Naive thymus-derived CD4-positive, alpha-beta T cell (primary cell): ENCODE results near the gene SHC2. TPM values are rescaled to one million over a fixed set of nuclear protein-coding genes. Genes with fewer than 3 reads are reported as not detected.
"Not testable (repeated sequence)": the region's sequence is repeated elsewhere in the genome, so short reads cannot be mapped to it uniquely, and the experiment has no call there.

Experiments used
- ATAC-seq: fragments of 150-1000 bp; cut with Tn5 transposase; 2 replicates; pipeline ENCODE4 v1.10.0; 2021; ENCODE audit warnings: mild to moderate bottlenecking, moderate library complexity
- CTCF ChIA-PET: fragments of 350-600 bp; sonication (Branson Sonifier 250); formaldehyde crosslinking; loops from one replicate; lab custom pipeline; 2021; ENCODE audit warnings: antibody characterized with exemption; lab: Charles Lee
- POLR2A ChIA-PET: fragments of 350-600 bp; sonication (Branson Sonifier 250); formaldehyde crosslinking; loops from one replicate; lab custom pipeline; 2021; ENCODE audit warnings: antibody characterized with exemption, inconsistent platforms; lab: Charles Lee
- DNase-seq, 9 donors: peaks; one replicate each; pipeline versions ENCODE4 v3.0.0 to v3.0.0-alpha.2; 2020 to 2022; ENCODE audit warnings: mixed read lengths in 1 of 9
- H3K27ac ChIP-seq: one replicate; pipeline ENCODE4 v1.7.0; 2013; ENCODE audit warnings: mild to moderate bottlenecking, low read depth, low read length, moderate library complexity
- H3K27me3 ChIP-seq, 2 donors: one replicate each; pipeline ENCODE4 v1.7.0; 2013; ENCODE audit warnings: low read length in 2 of 2, mild to moderate bottlenecking in 2 of 2, moderate library complexity in 2 of 2; ENCODE audit not compliant: control insufficient read depth in 2 of 2, insufficient read depth in 2 of 2
- H3K36me3 ChIP-seq, 3 experiments: 1 replicate in 2 of 3; 2 replicates in 1 of 3; pipeline ENCODE4 v1.7.0; 2013; ENCODE audit warnings: low read length in 3 of 3, mild to moderate bottlenecking in 3 of 3, moderate library complexity in 1 of 3; ENCODE audit not compliant: insufficient read depth in 3 of 3, control insufficient read depth in 2 of 3
- H3K4me1 ChIP-seq, 2 donors: one replicate each; pipeline ENCODE4 v1.7.0; 2013; ENCODE audit warnings: low read length in 2 of 2, mild to moderate bottlenecking in 2 of 2, moderate library complexity in 1 of 2; ENCODE audit not compliant: control insufficient read depth in 2 of 2, insufficient read depth in 2 of 2
- H3K4me3 ChIP-seq: 2 replicates; pipeline ENCODE4 v1.7.0; 2013; ENCODE audit warnings: mild to moderate bottlenecking, low read length
- H3K9me3 ChIP-seq, 3 experiments: 1 replicate in 2 of 3; 2 replicates in 1 of 3; pipeline ENCODE4 v1.7.0; 2013; ENCODE audit warnings: low read length in 3 of 3; ENCODE audit not compliant: control insufficient read depth in 2 of 3
- H3K27ac Mint-ChIP-seq, 9 donors: one replicate each; pipeline ENCODE4 v1.8.0; 2020 to 2022; ENCODE audit warnings: mixed read lengths in 9 of 9, mild to moderate bottlenecking in 8 of 9, moderate library complexity in 5 of 9, inconsistent platforms in 2 of 9
- H3K27me3 Mint-ChIP-seq, 5 donors: one replicate each; pipeline ENCODE4 v1.8.0; 2021 to 2022; ENCODE audit warnings: mixed read lengths in 5 of 5, mild to moderate bottlenecking in 1 of 5
- H3K36me3 Mint-ChIP-seq, 5 donors: one replicate each; pipeline ENCODE4 v1.8.0; 2020 to 2022; ENCODE audit warnings: mixed read lengths in 5 of 5, mild to moderate bottlenecking in 3 of 5, inconsistent platforms in 1 of 5
- H3K4me1 Mint-ChIP-seq, 7 donors: one replicate each; pipeline ENCODE4 v1.8.0; 2020 to 2022; ENCODE audit warnings: mixed read lengths in 7 of 7, mild to moderate bottlenecking in 3 of 7, inconsistent platforms in 1 of 7
- H3K4me3 Mint-ChIP-seq, 10 donors: one replicate each; pipeline ENCODE4 v1.8.0; 2020 to 2022; ENCODE audit warnings: mild to moderate bottlenecking in 10 of 10, mixed read lengths in 10 of 10, moderate library complexity in 6 of 10, inconsistent platforms in 2 of 10
- H3K9me3 Mint-ChIP-seq, 11 donors: one replicate each; pipeline ENCODE4 v1.8.0; 2020 to 2022; ENCODE audit warnings: mixed read lengths in 11 of 11, mild to moderate bottlenecking in 4 of 11, inconsistent platforms in 1 of 11, moderate library complexity in 1 of 11
- intact Hi-C, 2 donors: fragments of 100-400 bp; cut with micrococcal nuclease; formaldehyde crosslinking; loops; one replicate each; pipeline ENCODE4 v1.15.1; 2023
- polyA plus RNA-seq, 2 donors: library from polyadenylated mRNA; unstranded; fragments of 300-500 nt; fragmentation: Illumina TruSeq; gene quantifications; one replicate each; pipeline ENCODE4 v1.2.3, GENCODE V29; 2021
- total RNA-seq, 6 experiments: library from RNA in 5 of 6; stranded (reverse) in 5 of 6; gene quantifications; 1 replicate in 5 of 6; 2 replicates in 1 of 6; pipeline ENCODE4 v1.2.3 and lab custom pipeline; 2021 to 2026

The SHC2 gene
- total and polyA plus RNA-seq, 7 experiments from 2014 or later = 0.82 to 2.3 (median 2.1) TPM; not detected in 4

- intact Hi-C loops = no loop called here
- POLR2A ChIA-PET = no interaction called here
- CTCF ChIA-PET = no interaction called here
- Mint-ChIP-seq H3K4me3 (peak overlapping the region in 1 of 10 donors; percentile 12), H3K27ac (peak overlapping the region in 2 of 9 donors; percentile 2 to 73), H3K9me3 (peaks cover 0 to 4% (median 0%) of the 10 kb centered on the region in 11 donors), H3K27me3 (peaks cover 41 to 59% (median 46%) of the 10 kb centered on the region in 5 donors), H3K4me1 (peaks cover 5 to 11% (median 9%) of the 10 kb centered on the region in 7 donors), H3K36me3 (peaks cover 0 to 3% (median 0%) of the 10 kb centered on the region in 5 donors)
- Histone ChIP-seq H3K27me3 (peaks cover 0 to 3% of the 10 kb centered on the region in 2 donors), H3K27ac (no peak overlapping the region), H3K36me3 (no peaks in the 10 kb centered on the region), H3K4me3 (no peak overlapping the region), H3K9me3 (no peaks in the 10 kb centered on the region), H3K4me1 (no peaks in the 10 kb centered on the region)
- DNase-seq = no peak
- no peak for ATAC-seq
These were observed 77.8 kb downstream of the SHC2 start for GRCh38 chr19:383040-383439.

GRCh38 chr19:382578-382977 lies 78.3 kb downstream of the SHC2 start:
- H3K4me1 ChIP-seq, CTCF ChIA-PET, H3K36me3 Mint-ChIP-seq, H3K27me3 ChIP-seq, POLR2A ChIA-PET, H3K36me3 ChIP-seq, ATAC-seq, H3K4me3 ChIP-seq, intact Hi-C loops, H3K9me3 Mint-ChIP-seq, H3K27ac ChIP-seq, H3K9me3 ChIP-seq: not testable (repeated sequence)
- H3K4me1 Mint-ChIP-seq = peaks cover 5 to 14% (median 9%) of the 10 kb centered on the region in 7 donors
- peak in 2 of 9 donors; percentile 12 to 38 for DNase-seq
- H3K4me3 Mint-ChIP-seq = peak overlapping the region in 3 of 10 donors; percentile 37 to 63 (median 45)
- H3K27ac Mint-ChIP-seq = peak overlapping the region in 2 of 9 donors; percentile 2 to 73
- peaks cover 38 to 61% (median 50%) of the 10 kb centered on the region in 5 donors for H3K27me3 Mint-ChIP-seq

- H3K27ac Mint-ChIP-seq, DNase-seq, H3K27ac ChIP-seq, H3K36me3 ChIP-seq, CTCF ChIA-PET, intact Hi-C loops, H3K9me3 ChIP-seq, H3K4me1 ChIP-seq, POLR2A ChIA-PET, ATAC-seq, H3K27me3 ChIP-seq, H3K4me3 ChIP-seq, H3K36me3 Mint-ChIP-seq, H3K9me3 Mint-ChIP-seq: not testable (repeated sequence)
- Mint-ChIP-seq H3K4me1 (peaks cover 5 to 14% (median 9%) of the 10 kb centered on the region in 7 donors), H3K4me3 (peak overlapping the region in 1 of 10 donors; percentile 62), H3K27me3 (peaks cover 34 to 58% (median 51%) of the 10 kb centered on the region in 5 donors)
These were observed 78.9 kb downstream of the SHC2 start for GRCh38 chr19:381901-382300.

GRCh38 chr19:380618-381219 lies 80.1 kb downstream of the SHC2 start:
- CTCF ChIA-PET, H3K9me3 ChIP-seq, ATAC-seq, H3K9me3 Mint-ChIP-seq, H3K4me1 ChIP-seq, H3K27me3 ChIP-seq, H3K4me3 ChIP-seq, POLR2A ChIA-PET, DNase-seq, intact Hi-C loops, H3K36me3 ChIP-seq, H3K27ac ChIP-seq, H3K36me3 Mint-ChIP-seq, H3K4me3 Mint-ChIP-seq: not testable (repeated sequence)
- H3K4me1 Mint-ChIP-seq = peaks cover 5 to 14% (median 9%) of the 10 kb centered on the region in 7 donors
- peaks cover 22 to 49% (median 46%) of the 10 kb centered on the region in 5 donors for H3K27me3 Mint-ChIP-seq
- peak overlapping the region in 2 of 9 donors; percentile 2 to 53 for H3K27ac Mint-ChIP-seq

- Histone ChIP-seq H3K36me3 (no peaks in the 10 kb centered on the region), H3K27me3 (peaks cover 0 to 3% of the 10 kb centered on the region in 2 donors), H3K9me3 (no peaks in the 10 kb centered on the region), H3K4me1 (no peaks in the 10 kb centered on the region), H3K27ac (no peak overlapping the region), H3K4me3 (no peak overlapping the region)
- Mint-ChIP-seq H3K27me3 (peaks cover 15 to 47% (median 37%) of the 10 kb centered on the region in 5 donors), H3K27ac (peak overlapping the region in 1 of 9 donors; percentile 77), H3K4me3 (no peak overlapping the region), H3K9me3 (peaks cover 0 to 4% (median 0%) of the 10 kb centered on the region in 11 donors), H3K36me3 (peaks cover 0 to 3% (median 0%) of the 10 kb centered on the region in 5 donors), H3K4me1 (peaks cover 5 to 14% (median 9%) of the 10 kb centered on the region in 7 donors)
- ATAC-seq = no peak
- intact Hi-C loops = no loop called here
- ChIA-PET POLR2A (no interaction called here), CTCF (no interaction called here)
- DNase-seq = no peak
These were observed 81.0 kb downstream of the SHC2 start for GRCh38 chr19:379796-380195.

GRCh38 chr19:378706-379105 lies 82.1 kb downstream of the SHC2 start:
- H3K4me3 ChIP-seq = no peak overlapping the region
- intact Hi-C loops = no loop called here
- H3K9me3 ChIP-seq = no peaks in the 10 kb centered on the region
- ATAC-seq (no peak), DNase-seq (no peak)
- H3K36me3 ChIP-seq = no peaks in the 10 kb centered on the region
- ChIA-PET POLR2A (no interaction called here), CTCF (no interaction called here)
- no peak overlapping the region for H3K27ac Mint-ChIP-seq
- H3K27ac ChIP-seq = no peak overlapping the region
- peaks cover 0 to 4% (median 0%) of the 10 kb centered on the region in 11 donors for H3K9me3 Mint-ChIP-seq
- peaks cover 5 to 36% (median 26%) of the 10 kb centered on the region in 5 donors for H3K27me3 Mint-ChIP-seq
- H3K27me3 ChIP-seq = peaks cover 0 to 3% of the 10 kb centered on the region in 2 donors
- H3K4me3 Mint-ChIP-seq = no peak overlapping the region
- no peaks in the 10 kb centered on the region for H3K4me1 ChIP-seq
- peaks cover 5 to 12% (median 9%) of the 10 kb centered on the region in 7 donors for H3K4me1 Mint-ChIP-seq
- H3K36me3 Mint-ChIP-seq = peaks cover 0 to 3% (median 0%) of the 10 kb centered on the region in 5 donors
